CD4-positive, alpha-beta T cell (primary cell): ENCODE data around the gene KLHL30. TPM values are rescaled to one million over a fixed set of nuclear protein-coding genes. Genes with fewer than 3 reads are reported as not detected.
A peak's percentile ranks its signal among the peaks of the same experiment; 100 is the strongest.

ENCODE experiments used
- ATAC-seq: fragments of 200-7000 bp; cut with Tn5 transposase; one replicate; pipeline ENCODE4 v1.10.0; 2022; ENCODE audit warnings: mild to moderate bottlenecking; ENCODE audit not compliant: poor library complexity
- CTCF ChIA-PET: fragments of 350-600 bp; sonication (Branson Sonifier 250); formaldehyde crosslinking; loops from one replicate; lab custom pipeline; 2021; ENCODE audit warnings: antibody characterized with exemption, inconsistent platforms; lab: Charles Lee
- POLR2A ChIA-PET: fragments of 350-600 bp; sonication (Branson Sonifier 250); formaldehyde crosslinking; loops from one replicate; lab custom pipeline; 2021; ENCODE audit warnings: antibody characterized with exemption, inconsistent platforms; lab: Charles Lee
- DNase-seq, 14 experiments: peaks; one replicate each; pipeline ENCODE4 v3.0.0-alpha.2; 2013 to 2020; ENCODE audit warnings: mixed read lengths in 2 of 14
- H3K27ac ChIP-seq, 2 donors: one replicate each; pipeline versions ENCODE4 v1.5.1 to v1.7.0; 2013; ENCODE audit warnings: low read length in 2 of 2, low read depth in 1 of 2, mild to moderate bottlenecking in 1 of 2
- H3K27me3 ChIP-seq, 2 experiments: 1 replicate in 1 of 2; 2 replicates in 1 of 2; pipeline versions ENCODE4 v1.6.1 to v1.7.0; 2013; ENCODE audit warnings: low read length in 2 of 2, control low read depth in 1 of 2, mild to moderate bottlenecking in 1 of 2, moderate library complexity in 1 of 2; ENCODE audit not compliant: insufficient read depth in 2 of 2, control insufficient read depth in 1 of 2
- H3K36me3 ChIP-seq: one replicate; pipeline ENCODE4 v1.6.1; 2013; ENCODE audit warnings: low read length, control low read depth; ENCODE audit not compliant: insufficient read depth
- H3K4me1 ChIP-seq: one replicate; pipeline ENCODE4 v1.6.1; 2013; ENCODE audit warnings: low read length, control low read depth; ENCODE audit not compliant: insufficient read depth
- H3K4me3 ChIP-seq: one replicate; pipeline ENCODE4 v1.5.1; 2013; ENCODE audit warnings: mild to moderate bottlenecking, low read length, moderate library complexity
- H3K9me3 ChIP-seq, 2 experiments: 1 replicate in 1 of 2; 2 replicates in 1 of 2; pipeline versions ENCODE4 v1.6.1 to v1.7.0; 2013; ENCODE audit warnings: low read length in 2 of 2, mild to moderate bottlenecking in 2 of 2, control low read depth in 1 of 2, moderate library complexity in 1 of 2; ENCODE audit not compliant: control insufficient read depth in 1 of 2, insufficient read depth in 1 of 2
- H3K27ac Mint-ChIP-seq: one replicate; pipeline ENCODE4 v1.8.0; 2020; ENCODE audit warnings: mixed read lengths
- H3K27me3 Mint-ChIP-seq: one replicate; pipeline ENCODE4 v1.8.0; 2021; ENCODE audit warnings: mixed read lengths
- H3K36me3 Mint-ChIP-seq: one replicate; pipeline ENCODE4 v1.8.0; 2021; ENCODE audit warnings: low read depth, mixed read lengths
- H3K4me1 Mint-ChIP-seq: one replicate; pipeline ENCODE4 v1.8.0; 2021; ENCODE audit warnings: low read depth, mixed read lengths
- H3K4me3 Mint-ChIP-seq: one replicate; pipeline ENCODE4 v1.8.0; 2020; ENCODE audit warnings: mild to moderate bottlenecking, mixed read lengths
- H3K9me3 Mint-ChIP-seq: one replicate; pipeline ENCODE4 v1.8.0; 2020; ENCODE audit warnings: mixed read lengths
- CTCF ChIP-seq: fragments of 200-600 bp; IDR thresholded peaks from one replicate; pipeline ENCODE4 v1.8.0; 2022; ENCODE audit warnings: antibody characterized with exemption, mild to moderate bottlenecking
- intact Hi-C, 2 experiments: fragments of 100-400 bp; cut with DNase I in 1 of 2; cut with micrococcal nuclease in 1 of 2; formaldehyde crosslinking; loops; one replicate each; pipeline versions ENCODE4 v1.15.1 to v1.9.0; 2023 to 2025; cut with DNase I, micrococcal nuclease
- total RNA-seq, 174 experiments: library from RNA in 2 of 174; stranded (reverse) in 2 of 174; gene quantifications; one replicate each; pipeline ENCODE4 v1.2.3 and lab custom pipeline; 2021 to 2026

The KLHL30 gene
- total RNA-seq, 2 experiments from 2014 or later = not detected

DNA sequence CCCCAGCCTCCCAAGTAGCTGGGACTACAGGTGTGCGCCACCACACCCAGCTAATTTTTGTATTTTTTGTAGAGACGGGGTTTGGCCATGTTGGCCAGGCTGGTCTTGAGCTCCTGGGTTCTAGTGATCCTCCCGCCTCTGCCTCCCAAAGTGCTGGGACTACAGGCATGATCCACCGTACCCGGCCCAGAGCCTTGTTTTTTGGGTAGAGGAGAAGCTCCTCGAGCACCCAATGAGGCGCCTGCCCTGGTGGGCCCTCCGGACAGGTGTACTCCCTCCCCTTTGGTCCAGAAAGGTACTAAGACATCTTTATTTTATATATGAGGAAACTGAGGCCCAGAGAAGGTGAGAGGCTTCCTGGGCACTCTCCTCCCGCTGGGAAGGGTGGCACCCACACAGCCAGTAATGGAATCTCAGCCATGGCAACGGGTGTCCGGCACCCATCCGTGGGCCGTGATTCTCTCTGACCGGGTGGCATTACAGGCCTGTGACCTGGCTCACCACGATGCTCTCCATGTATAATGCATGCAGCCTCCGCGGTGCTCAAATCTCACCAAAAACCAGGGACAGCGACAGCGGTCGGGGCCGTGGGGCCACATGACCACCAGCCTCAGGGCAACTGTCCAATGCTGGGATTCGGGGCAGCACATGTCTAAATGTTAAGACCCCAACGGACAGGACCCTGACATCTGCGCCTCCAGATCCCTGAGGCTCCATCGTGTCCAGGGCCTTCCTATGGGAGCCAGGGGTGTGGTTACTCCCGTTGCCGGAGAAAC, 16.8 kb upstream of the KLHL30 start:
- peaks cover 5% of the 10 kb centered on the region for H3K27me3 Mint-ChIP-seq

GRCh38 chr2:238122287-238123217, 15.9 kb upstream of the KLHL30 start:
- no peak overlapping the region for H3K4me3 ChIP-seq
- ChIA-PET CTCF (no interaction called here), POLR2A (no interaction called here)
- peaks cover 0 to 6% of the 10 kb centered on the region in 2 experiments for H3K9me3 ChIP-seq
- no peak overlapping the region for H3K27ac ChIP-seq
- Mint-ChIP-seq H3K27me3 (peaks cover 3% of the 10 kb centered on the region), H3K4me1 (no peaks in the 10 kb centered on the region), H3K4me3 (no peak overlapping the region), H3K9me3 (no peaks in the 10 kb centered on the region), H3K36me3 (no peaks in the 10 kb centered on the region), H3K27ac (no peak overlapping the region)
- no peaks in the 10 kb centered on the region for H3K4me1 ChIP-seq
- no peak for TF ChIP-seq CTCF
- DNase-seq = peak in 1 of 14 experiments; percentile 4
- intact Hi-C loops = no loop called here
- ATAC-seq = no peak
- no peaks in the 10 kb centered on the region for H3K36me3 ChIP-seq
- peaks cover 3% of the 10 kb centered on the region in 2 experiments for H3K27me3 ChIP-seq

More for the DNA sequence above, 16.8 kb upstream of the KLHL30 start:
- H3K9me3 ChIP-seq = peaks cover 0 to 13% of the 10 kb centered on the region in 2 experiments
- no peak for ATAC-seq
- H3K36me3 ChIP-seq = no peaks in the 10 kb centered on the region
- no peak for DNase-seq
- H3K4me3 ChIP-seq = no peak overlapping the region
- ChIA-PET CTCF (no interaction called here), POLR2A (no interaction called here)
- no peak for TF ChIP-seq CTCF
- Mint-ChIP-seq H3K4me1 (no peaks in the 10 kb centered on the region), H3K27ac (no peak overlapping the region), H3K9me3 (no peaks in the 10 kb centered on the region), H3K36me3 (no peaks in the 10 kb centered on the region), H3K4me3 (no peak overlapping the region)
- H3K27me3 ChIP-seq = peaks cover 3% of the 10 kb centered on the region in 2 experiments
- intact Hi-C loops = no loop called here
- H3K27ac ChIP-seq = no peak overlapping the region
- H3K4me1 ChIP-seq = no peaks in the 10 kb centered on the region

- ATAC-seq = no peak
- ChIA-PET POLR2A (no interaction called here), CTCF (no interaction called here)
- H3K4me1 Mint-ChIP-seq = no peaks in the 10 kb centered on the region
- no peaks in the 10 kb centered on the region for H3K36me3 Mint-ChIP-seq
- no peak for TF ChIP-seq CTCF
- no peak overlapping the region for H3K4me3 Mint-ChIP-seq
- H3K9me3 ChIP-seq = peaks cover 0 to 6% of the 10 kb centered on the region in 2 experiments
- no peak for DNase-seq
- no peaks in the 10 kb centered on the region for H3K27me3 Mint-ChIP-seq
- no peak overlapping the region for H3K27ac ChIP-seq
- H3K36me3 ChIP-seq = no peaks in the 10 kb centered on the region
- no peak overlapping the region for H3K4me3 ChIP-seq
- intact Hi-C loops = no loop called here
- peaks cover 0 to under 1% of the 10 kb centered on the region in 2 experiments for H3K27me3 ChIP-seq
- no peaks in the 10 kb centered on the region for H3K9me3 Mint-ChIP-seq
- H3K27ac Mint-ChIP-seq = no peak overlapping the region
- H3K4me1 ChIP-seq = no peaks in the 10 kb centered on the region
Measured at GRCh38 chr2:238123218-238123971, 15.1 kb upstream of the KLHL30 start.
